Glomerular visceral epithelial cell (primary cell): ENCODE measurements around the gene ARG2.
"Not testable (repeated sequence)": the region's sequence is repeated elsewhere in the genome, so short reads cannot be mapped to it uniquely, and the experiment has no call there.

Experiments
- DNase-seq: peaks from one replicate; pipeline ENCODE4 v3.0.0-alpha.2; 2016; ENCODE audit errors: extremely low spot score

Gene ARG2

GRCh38 chr14:67586369-67586768, 33.4 kb upstream of the ARG2 start:
- no peak for DNase-seq

- DNase-seq: no peak
Observed at GRCh38 chr14:67589204-67589770, 30.4 kb upstream of the ARG2 start.

DNA sequence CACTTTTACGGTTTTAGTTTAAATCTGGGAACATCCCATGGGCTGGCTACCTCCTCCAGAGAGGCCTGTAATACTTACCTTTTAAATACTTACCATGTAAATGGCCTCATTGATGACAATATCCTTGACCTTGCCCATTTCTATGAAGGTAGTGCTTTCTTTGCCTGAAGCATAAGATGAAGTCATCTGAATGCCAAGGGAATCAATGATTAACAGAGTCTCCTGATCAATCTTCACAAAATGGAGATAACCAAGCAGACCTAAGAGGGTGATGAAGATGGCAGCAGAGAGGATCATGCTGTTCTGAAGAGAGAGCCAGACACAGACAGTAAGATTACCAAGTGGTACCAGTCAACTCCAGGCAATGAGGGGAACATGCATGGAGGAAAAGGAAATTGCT, 26.1 kb upstream of the ARG2 start:
- not testable (repeated sequence) for DNase-seq

DNA sequence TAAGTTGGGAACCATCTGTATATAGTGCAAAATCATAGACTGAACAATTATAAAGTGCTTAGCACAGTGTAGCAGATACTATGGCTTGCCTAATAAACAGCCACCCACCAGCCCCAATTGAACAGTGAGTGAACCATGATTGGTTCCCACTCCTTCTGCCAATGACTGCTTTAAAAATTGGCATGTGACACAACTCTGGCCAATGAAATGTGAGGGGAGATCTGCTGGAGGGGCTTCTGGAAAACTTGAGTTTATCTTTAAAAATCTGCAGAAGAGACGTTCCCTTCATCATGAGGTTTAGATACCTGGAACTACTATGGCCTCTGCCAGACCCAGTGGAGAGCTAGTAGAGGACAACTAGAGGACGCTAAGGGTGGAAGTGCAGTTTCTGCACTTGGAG, 24.3 kb upstream of the ARG2 start:
- no peak for DNase-seq

DNA sequence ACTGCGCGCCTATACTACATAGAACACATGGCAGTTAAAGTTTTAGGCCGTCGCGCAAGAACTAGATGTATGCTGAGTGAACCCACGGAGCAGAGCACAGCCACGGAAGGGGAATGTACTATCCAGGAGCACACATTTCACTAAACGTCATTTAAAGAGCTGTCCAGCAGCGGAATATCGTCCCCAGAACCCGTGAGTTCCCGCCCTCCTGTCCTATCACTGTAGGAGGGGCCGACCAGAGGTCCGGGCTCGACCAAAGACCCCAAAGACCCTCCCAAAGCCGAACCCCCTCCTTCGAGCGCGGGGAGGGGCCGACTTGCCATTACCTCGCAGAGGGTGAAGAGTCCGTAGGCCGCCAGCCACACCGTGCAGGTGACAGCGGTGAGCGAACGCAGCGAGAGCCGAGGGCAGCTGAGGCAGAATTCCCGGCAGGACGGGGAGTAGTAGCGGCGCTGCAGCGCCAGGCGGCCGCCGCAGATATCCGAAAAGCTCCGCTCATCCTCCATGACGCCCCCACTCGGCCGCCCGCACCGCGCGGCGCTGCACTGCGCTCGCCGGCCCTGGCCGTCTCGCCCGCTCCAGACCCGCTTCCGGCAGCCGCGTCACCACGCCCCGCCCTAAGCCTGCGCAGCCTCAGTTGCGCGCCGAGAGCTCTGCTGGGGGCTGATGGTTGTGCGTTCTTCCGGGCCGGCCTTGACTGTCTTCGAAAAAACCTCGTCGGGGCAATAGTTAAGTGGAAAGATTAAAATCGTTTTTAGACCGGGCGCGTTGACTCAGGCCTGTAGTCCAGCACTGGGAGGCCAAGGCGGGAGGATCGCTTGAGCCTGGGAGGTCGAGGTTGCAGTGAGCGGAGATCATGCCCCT, 19.8 kb upstream of the ARG2 start, which contains the start of gene PIGH:
Gene PIGH (minus strand): TSS at position 571 of the 864 bp plus-strand sequence. CDS start 65 bp downstream, at position 506.
- peak; percentile 88 for DNase-seq

- DNase-seq: not testable (repeated sequence)
Observed at GRCh38 chr14:67600562-67600974, 19.2 kb upstream of the ARG2 start.

DNA sequence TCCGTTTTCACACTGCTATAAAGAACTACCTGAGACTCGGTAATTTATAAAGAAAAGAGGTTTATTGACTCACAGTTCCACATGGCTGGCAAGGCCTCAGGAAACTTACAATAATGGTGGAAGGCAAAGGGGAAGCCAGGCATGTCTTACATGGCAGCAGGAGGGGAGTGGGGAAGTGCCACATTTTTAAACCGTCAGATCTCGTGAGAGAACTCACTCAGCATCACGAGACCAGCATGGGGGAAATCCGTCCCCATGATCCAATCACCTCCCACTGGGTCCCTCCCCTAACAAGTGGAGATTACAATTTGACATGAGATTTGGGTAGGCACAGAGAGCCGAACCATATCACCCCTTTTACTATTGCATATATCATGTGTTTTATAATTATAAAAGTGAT, 17.6 kb upstream of the ARG2 start:
- no peak for DNase-seq

- DNase-seq: no peak
Observed at GRCh38 chr14:67602995-67603545, 16.6 kb upstream of the ARG2 start.

- DNase-seq: no peak
Observed at GRCh38 chr14:67607646-67608045, 12.1 kb upstream of the ARG2 start.

DNA sequence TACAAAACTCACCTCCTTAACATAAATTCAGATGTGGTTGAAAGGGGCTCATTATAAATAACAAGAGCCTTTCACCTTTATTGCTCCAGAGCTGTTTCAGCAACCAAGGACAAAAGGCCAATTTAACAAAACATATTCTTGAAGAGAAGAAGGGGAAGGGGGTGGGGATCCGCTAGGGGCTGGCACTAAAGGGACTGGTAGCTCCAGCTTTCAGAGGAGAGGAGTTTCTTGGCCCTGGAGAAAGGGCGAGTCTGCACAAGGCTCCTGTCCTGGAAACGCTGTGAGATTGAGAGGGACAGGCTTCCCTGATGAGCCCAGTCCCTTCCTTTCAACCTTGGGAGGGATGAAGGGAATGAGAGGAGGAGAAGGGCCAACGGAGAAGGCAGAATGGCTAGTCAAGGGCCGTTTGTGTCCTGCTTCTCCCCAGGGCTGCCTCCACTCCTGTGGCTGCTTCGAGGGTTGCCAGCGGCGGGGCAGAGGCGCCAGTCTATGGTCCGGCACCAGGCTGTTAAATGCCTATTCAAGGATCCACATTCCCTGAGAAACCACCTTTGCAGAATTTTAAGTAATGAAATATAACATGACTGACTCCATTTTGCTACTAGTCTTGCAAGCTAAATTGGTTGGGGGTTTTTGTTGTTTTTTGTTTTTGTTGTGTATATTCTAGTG, 9.9 kb upstream of the ARG2 start:
- no peak for DNase-seq

GRCh38 chr14:67610491-67610890, 9.2 kb upstream of the ARG2 start:
- no peak for DNase-seq

GRCh38 chr14:67618617-67619063, 1.1 kb upstream of the ARG2 start:
- peak; percentile 78 for DNase-seq

DNA sequence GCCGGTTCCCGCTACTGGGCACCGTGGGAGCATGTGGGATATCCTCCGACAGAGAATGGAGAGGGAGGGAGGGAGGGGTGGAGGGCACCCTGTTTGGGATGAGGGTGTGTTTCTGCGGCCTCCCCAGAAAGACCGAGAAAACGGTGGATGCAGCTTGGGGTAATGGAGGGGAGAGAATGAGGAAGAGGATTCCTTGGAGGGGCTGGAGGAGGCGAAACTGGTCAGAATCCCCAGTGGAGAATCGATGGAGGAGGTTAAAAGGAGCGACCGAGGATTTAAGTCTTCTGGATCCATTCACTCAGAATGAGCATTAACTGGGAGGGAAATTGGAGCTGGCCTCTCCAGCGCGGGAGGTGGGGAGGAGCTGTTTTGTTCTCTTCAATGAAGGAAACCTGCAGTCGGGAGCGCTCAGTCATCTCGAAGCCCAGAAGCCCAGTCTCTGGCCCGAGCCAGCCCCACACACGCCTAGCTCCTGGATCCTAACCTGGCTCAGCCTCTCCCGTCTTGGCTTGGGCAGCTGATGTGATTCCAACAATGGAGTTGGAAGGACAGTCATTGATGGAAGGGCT, 581 bp downstream of the ARG2 start:
- peak; percentile 18 for DNase-seq

DNA sequence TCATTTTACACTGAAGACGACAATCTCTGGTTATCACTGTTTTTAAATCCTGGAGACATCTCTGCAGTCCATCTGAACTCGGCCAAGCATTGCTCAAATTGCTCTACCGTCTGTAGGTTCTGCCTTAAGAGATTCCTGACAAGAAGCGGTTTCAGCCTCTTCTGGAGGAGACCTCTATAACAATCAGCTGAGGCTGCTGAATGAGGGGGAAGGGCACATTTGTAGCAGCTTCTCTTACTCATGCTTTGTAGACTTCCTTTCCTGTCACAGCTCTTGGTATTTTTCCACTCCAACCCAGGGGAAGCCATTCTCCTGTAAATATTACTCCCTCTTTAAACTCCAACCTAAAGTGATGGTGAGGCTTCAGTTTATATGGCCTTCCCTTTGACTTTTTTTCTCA, 3.0 kb downstream of the ARG2 start:
- peak; percentile 66 for DNase-seq

DNA sequence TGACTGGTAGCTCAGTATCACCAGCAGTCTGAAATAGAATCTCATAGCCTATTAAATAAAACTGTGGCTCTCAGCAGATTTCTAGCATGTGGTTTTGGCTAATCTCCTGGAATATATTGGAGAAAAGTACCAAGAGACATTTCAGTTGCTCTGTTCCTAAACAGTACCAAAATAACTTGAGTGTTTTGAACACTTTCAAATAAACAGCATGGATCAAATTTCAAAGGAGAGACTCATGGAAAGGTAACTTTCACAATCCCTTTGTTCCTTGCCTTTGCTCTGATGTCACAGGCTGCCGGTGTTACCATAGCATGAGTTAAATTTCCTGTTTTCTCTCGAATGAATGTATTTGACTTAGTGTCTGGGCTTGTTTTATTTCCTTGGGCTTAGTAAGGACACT, 3.4 kb downstream of the ARG2 start:
- no peak for DNase-seq

DNA sequence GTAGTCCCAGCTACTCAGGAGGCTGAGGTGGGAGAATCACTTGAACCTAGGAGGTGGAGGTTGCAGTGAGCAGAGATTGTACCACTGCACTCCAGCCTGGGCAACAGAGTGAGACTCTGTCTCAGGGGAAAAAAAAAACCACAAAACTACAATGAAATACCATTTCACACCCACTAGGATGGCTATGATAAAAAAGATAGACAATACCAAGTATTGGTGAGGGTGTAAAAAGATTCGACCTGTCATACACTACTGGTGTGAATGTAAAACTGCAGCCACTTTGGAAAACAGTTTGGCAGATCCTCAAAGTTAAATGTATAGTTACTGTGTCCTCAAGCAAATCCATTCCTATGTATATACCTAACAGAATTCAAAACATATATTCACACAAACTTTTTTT, 6.4 kb downstream of the ARG2 start:
- DNase-seq: not testable (repeated sequence)

- DNase-seq: no peak
Observed at GRCh38 chr14:67627519-67627918, 7.8 kb downstream of the ARG2 start.

DNA sequence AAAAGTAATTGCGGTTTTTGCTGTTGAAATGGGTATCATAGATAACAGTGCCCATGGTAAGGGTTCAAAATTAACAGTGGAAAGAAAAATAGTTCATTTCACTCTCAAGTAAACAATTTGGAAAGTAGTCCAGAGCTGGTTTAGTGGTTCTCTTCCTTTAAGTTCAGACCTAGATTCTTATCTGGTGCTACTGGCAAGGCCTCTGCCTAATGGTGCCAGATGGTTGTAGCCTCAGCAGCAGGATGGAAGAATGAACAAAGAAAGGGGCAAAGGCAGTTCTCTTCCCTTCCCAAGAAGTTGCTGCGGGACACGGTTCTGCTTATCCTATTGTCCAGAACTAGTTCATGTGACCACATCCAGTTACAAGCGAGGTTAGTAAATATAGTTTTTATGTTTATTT, 10.5 kb downstream of the ARG2 start:
- DNase-seq: no peak

- no peak for DNase-seq
Observed at GRCh38 chr14:67630938-67631337, 11.2 kb downstream of the ARG2 start.

- DNase-seq: no peak
Observed at GRCh38 chr14:67633451-67634147, 13.9 kb downstream of the ARG2 start.

- peak; percentile 44 for DNase-seq
Observed at GRCh38 chr14:67636361-67636919, 16.7 kb downstream of the ARG2 start.
